ENCODE measurements around the gene TMEM196. TPM values are rescaled to one million over a fixed set of nuclear protein-coding genes. Genes with fewer than 3 reads are reported as not detected.
"Not testable (repeated sequence)": the region's sequence is repeated elsewhere in the genome, so short reads cannot be mapped to it uniquely, and the experiment has no call there.

Gene TMEM196
- total and polyA plus RNA-seq, 2 donors (not counting 1 experiment from before 2014, with no cell fraction given), result not detected

DNA sequence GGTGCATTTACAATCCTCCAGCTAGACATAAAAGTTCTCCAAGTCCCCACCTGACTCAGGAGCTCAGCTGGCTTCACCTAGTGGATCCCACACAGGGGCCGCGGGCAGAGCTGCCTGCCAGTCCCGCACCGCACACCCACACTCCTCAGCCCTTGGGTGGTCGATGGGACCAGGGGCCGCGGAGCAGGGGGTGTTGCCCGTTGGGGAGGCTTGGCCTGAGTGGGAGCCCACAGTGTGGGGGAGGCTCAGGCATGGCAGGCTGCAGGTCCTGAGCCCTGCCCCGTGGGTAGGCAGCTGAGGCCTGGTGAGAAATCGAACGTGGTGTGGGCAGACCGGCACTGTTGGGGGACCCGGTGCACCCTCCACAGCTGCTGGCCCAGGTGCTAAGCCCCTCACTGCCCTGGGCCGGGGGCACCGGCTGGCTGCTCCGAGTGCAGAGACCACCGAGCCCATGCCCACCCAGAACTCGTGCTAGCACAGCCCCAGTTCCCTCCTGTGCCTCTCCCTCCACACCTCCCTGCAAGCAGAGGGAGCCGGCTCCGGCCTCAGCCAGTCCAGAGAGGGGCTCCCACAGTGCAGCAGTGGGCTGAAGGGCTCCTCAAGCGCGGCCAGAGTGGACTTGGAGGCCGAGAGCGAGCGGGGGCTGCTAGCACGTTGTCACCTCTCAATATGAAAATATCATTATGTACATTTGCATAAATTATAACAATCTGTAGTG, 81.1 kb downstream of the TMEM196 start:
- H4K20me1 ChIP-seq (ENCODE audit: control insufficient read depth, insufficient read depth, low read length, poor library complexity, severe bottlenecking), result no peaks in the 10 kb centered on the region
- Mint-ChIP-seq H3K9me3 (ENCODE audit: insufficient read depth) (peaks cover 2% of the 10 kb centered on the region), H3K27me3 (peaks cover 12% of the 10 kb centered on the region), H3K4me3 (no peak overlapping the region), H3K27ac (no peak overlapping the region), H3K4me1 (no peaks in the 10 kb centered on the region)
- H3K9ac ChIP-seq (ENCODE audit: low read length), result no peak overlapping the region
- no peaks in the 10 kb centered on the region for H3K27me3 ChIP-seq (replicated peaks in 1 of 4; ENCODE audit: control extremely low read depth in 1 of 4, control insufficient read depth in 3 of 4, insufficient read depth in 4 of 4, low read length in 3 of 4)
- intact Hi-C loops (cut with micrococcal nuclease), result no loop called here
- ChIA-PET CTCF (interaction anchor here (0.8 kb wide), 1 partner anchor 25 kb away, joined by 3 read pairs; no protein-coding TSS in a partner anchor), POLR2A (no interaction called here)
- WGBS (ENCODE audit: insufficient coverage), result 97% methylated on average over 18 of the region's 26 CpGs
- no peaks in the 10 kb centered on the region for H3K79me2 ChIP-seq (ENCODE audit: control insufficient read depth, insufficient read depth, low read length)
- TF ChIP-seq EZH2 (IDR thresholded peaks at IDR 0.05; ENCODE audit: borderline replicate concordance, insufficient read depth, low read depth, low read length, poor library complexity, severe bottlenecking), result no peak
- TF ChIP-seq, protein P1, sequence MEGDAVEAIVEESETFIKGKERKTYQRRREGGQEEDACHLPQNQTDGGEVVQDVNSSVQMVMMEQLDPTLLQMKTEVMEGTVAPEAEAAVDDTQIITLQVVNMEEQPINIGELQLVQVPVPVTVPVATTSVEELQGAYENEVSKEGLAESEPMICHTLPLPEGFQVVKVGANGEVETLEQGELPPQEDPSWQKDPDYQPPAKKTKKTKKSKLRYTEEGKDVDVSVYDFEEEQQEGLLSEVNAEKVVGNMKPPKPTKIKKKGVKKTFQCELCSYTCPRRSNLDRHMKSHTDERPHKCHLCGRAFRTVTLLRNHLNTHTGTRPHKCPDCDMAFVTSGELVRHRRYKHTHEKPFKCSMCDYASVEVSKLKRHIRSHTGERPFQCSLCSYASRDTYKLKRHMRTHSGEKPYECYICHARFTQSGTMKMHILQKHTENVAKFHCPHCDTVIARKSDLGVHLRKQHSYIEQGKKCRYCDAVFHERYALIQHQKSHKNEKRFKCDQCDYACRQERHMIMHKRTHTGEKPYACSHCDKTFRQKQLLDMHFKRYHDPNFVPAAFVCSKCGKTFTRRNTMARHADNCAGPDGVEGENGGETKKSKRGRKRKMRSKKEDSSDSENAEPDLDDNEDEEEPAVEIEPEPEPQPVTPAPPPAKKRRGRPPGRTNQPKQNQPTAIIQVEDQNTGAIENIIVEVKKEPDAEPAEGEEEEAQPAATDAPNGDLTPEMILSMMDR (IDR thresholded peaks at IDR 0.05), result no peak
- no peak overlapping the region for H2AFZ ChIP-seq (ENCODE audit: insufficient read depth, low read depth, low read length, poor library complexity, severe bottlenecking)
- no peak overlapping the region for H3K4me2 ChIP-seq (replicated peaks; ENCODE audit: low read depth, low read length, poor library complexity, severe bottlenecking)
- peaks cover 0 to 4% (median 0%) of the 10 kb centered on the region in 3 donors for H3K9me3 ChIP-seq (ENCODE audit: control extremely low read depth in 1 of 3, control insufficient read depth in 2 of 3, insufficient read depth in 1 of 3, low read length in 2 of 3)
- no peak overlapping the region for H3K4me3 ChIP-seq (ENCODE audit: control extremely low read depth in 1 of 5, extremely low read depth in 1 of 5, insufficient read depth in 1 of 5, low read depth in 2 of 5, low read length in 4 of 5)
- no peak for ATAC-seq (ENCODE audit: low read depth)
- H3K36me3 ChIP-seq (replicated peaks in 1 of 2; ENCODE audit: control extremely low read depth in 1 of 2, control insufficient read depth in 1 of 2, extremely low read depth in 1 of 2, insufficient read depth in 2 of 2, low read length in 1 of 2), result peaks cover 0 to 12% of the 10 kb centered on the region in 2 experiments
- no peak overlapping the region for H3K27ac ChIP-seq (ENCODE audit: low read length in 2 of 2)
- DNase-seq, result no peak
- no peaks in the 10 kb centered on the region for H3K4me1 ChIP-seq (ENCODE audit: control insufficient read depth in 2 of 2, insufficient read depth in 2 of 2, low read length in 2 of 2)

- Histone ChIP-seq H2AFZ (ENCODE audit: insufficient read depth, low read depth, low read length, poor library complexity, severe bottlenecking) (no peak overlapping the region), H4K20me1 (ENCODE audit: control insufficient read depth, insufficient read depth, low read length, poor library complexity, severe bottlenecking) (no peaks in the 10 kb centered on the region), H3K27me3 (replicated peaks in 1 of 4; ENCODE audit: control extremely low read depth in 1 of 4, control insufficient read depth in 3 of 4, insufficient read depth in 4 of 4, low read length in 3 of 4) (no peaks in the 10 kb centered on the region), H3K4me3 (ENCODE audit: control extremely low read depth in 1 of 5, extremely low read depth in 1 of 5, insufficient read depth in 1 of 5, low read depth in 2 of 5, low read length in 4 of 5) (no peak overlapping the region), H3K4me1 (ENCODE audit: control insufficient read depth in 2 of 2, insufficient read depth in 2 of 2, low read length in 2 of 2) (no peaks in the 10 kb centered on the region), H3K9ac (ENCODE audit: low read length) (no peak overlapping the region), H3K9me3 (ENCODE audit: control extremely low read depth in 1 of 3, control insufficient read depth in 2 of 3, insufficient read depth in 1 of 3, low read length in 2 of 3) (peaks cover 0 to 4% (median 0%) of the 10 kb centered on the region in 3 donors), H3K79me2 (ENCODE audit: control insufficient read depth, insufficient read depth, low read length) (no peaks in the 10 kb centered on the region), H3K27ac (ENCODE audit: low read length in 2 of 2) (no peak overlapping the region), H3K36me3 (replicated peaks in 1 of 2; ENCODE audit: control extremely low read depth in 1 of 2, control insufficient read depth in 1 of 2, extremely low read depth in 1 of 2, insufficient read depth in 2 of 2, low read length in 1 of 2) (peaks cover 0 to 2% of the 10 kb centered on the region in 2 experiments), H3K4me2 (replicated peaks; ENCODE audit: low read depth, low read length, poor library complexity, severe bottlenecking) (no peak overlapping the region)
- H3K27me3 Mint-ChIP-seq, result peaks cover 12% of the 10 kb centered on the region
- ChIA-PET POLR2A (no interaction called here), CTCF (no interaction called here)
- no peak overlapping the region for H3K27ac Mint-ChIP-seq
- intact Hi-C loops (cut with micrococcal nuclease), result no loop called here
- H3K9me3 Mint-ChIP-seq (ENCODE audit: insufficient read depth), result peaks cover 2% of the 10 kb centered on the region
- H3K4me3 Mint-ChIP-seq, result no peak overlapping the region
- DNase-seq (no peak), ATAC-seq (ENCODE audit: low read depth) (no peak)
- TF ChIP-seq, protein P1 (IDR thresholded peaks at IDR 0.05), result no peak
- TF ChIP-seq EZH2 (IDR thresholded peaks at IDR 0.05; ENCODE audit: borderline replicate concordance, insufficient read depth, low read depth, low read length, poor library complexity, severe bottlenecking), result no peak
- WGBS (ENCODE audit: insufficient coverage), result no CpG with 5 or more reads among the region's 1 CpG
- H3K4me1 Mint-ChIP-seq, result no peaks in the 10 kb centered on the region
Measured at GRCh38 chr7:19690736-19691135, 82.7 kb downstream of the TMEM196 start.

- H3K27ac ChIP-seq (ENCODE audit: low read length in 2 of 2); H3K4me1 ChIP-seq (ENCODE audit: control insufficient read depth in 2 of 2, insufficient read depth in 2 of 2, low read length in 2 of 2); H3K9me3 ChIP-seq (ENCODE audit: control extremely low read depth in 1 of 3, control insufficient read depth in 2 of 3, insufficient read depth in 1 of 3, low read length in 2 of 3); H3K4me3 ChIP-seq (ENCODE audit: control extremely low read depth in 1 of 5, extremely low read depth in 1 of 5, insufficient read depth in 1 of 5, low read depth in 2 of 5, low read length in 4 of 5); H3K79me2 ChIP-seq (ENCODE audit: control insufficient read depth, insufficient read depth, low read length); H3K27ac Mint-ChIP-seq; POLR2A ChIA-PET; DNase-seq; intact Hi-C loops (cut with micrococcal nuclease); H3K4me3 Mint-ChIP-seq; H3K4me2 ChIP-seq (replicated peaks; ENCODE audit: low read depth, low read length, poor library complexity, severe bottlenecking); CTCF ChIA-PET; H2AFZ ChIP-seq (ENCODE audit: insufficient read depth, low read depth, low read length, poor library complexity, severe bottlenecking); ATAC-seq (ENCODE audit: low read depth); H3K27me3 ChIP-seq (replicated peaks in 1 of 4; ENCODE audit: control extremely low read depth in 1 of 4, control insufficient read depth in 3 of 4, insufficient read depth in 4 of 4, low read length in 3 of 4); H3K36me3 ChIP-seq (replicated peaks in 1 of 2; ENCODE audit: control extremely low read depth in 1 of 2, control insufficient read depth in 1 of 2, extremely low read depth in 1 of 2, insufficient read depth in 2 of 2, low read length in 1 of 2); H4K20me1 ChIP-seq (ENCODE audit: control insufficient read depth, insufficient read depth, low read length, poor library complexity, severe bottlenecking); H3K4me1 Mint-ChIP-seq; H3K9me3 Mint-ChIP-seq (ENCODE audit: insufficient read depth); H3K9ac ChIP-seq (ENCODE audit: low read length): not testable (repeated sequence)
- 95% methylated on average over 11 of the region's 12 CpGs for WGBS (ENCODE audit: insufficient coverage)
- H3K27me3 Mint-ChIP-seq, result peaks cover 12% of the 10 kb centered on the region
Measured at GRCh38 chr7:19689130-19689529, 84.3 kb downstream of the TMEM196 start.
